Measurements from ENCODE around the gene ANKRD23.

ANKRD23 gene

GRCh38 chr2:96865654-96866053, 21.8 kb upstream of the ANKRD23 start:
- no peak for TF ChIP-seq TAF1 (IDR thresholded peaks at IDR 0.05; ENCODE audit: borderline replicate concordance, insufficient read depth, low read length)
- TF ChIP-seq REST (IDR thresholded peaks at IDR 0.05; ENCODE audit: insufficient read depth in 1 of 2, low read depth in 2 of 2, low read length in 2 of 2): no peak
- no peak for TF ChIP-seq SIN3A (IDR thresholded peaks at IDR 0.05; ENCODE audit: borderline replicate concordance, insufficient read depth, low read length)
- TF ChIP-seq FOXP2 (optimal IDR thresholded peaks at IDR 0.05; ENCODE audit: borderline replicate concordance, extremely low read depth, extremely low read length, insufficient read depth): no peak
- no peak for TF ChIP-seq POLR2AphosphoS5 (IDR thresholded peaks at IDR 0.05; ENCODE audit: low read depth, low read length)

GRCh38 chr2:96864343-96865091, 20.7 kb upstream of the ANKRD23 start:
- TF ChIP-seq REST (IDR thresholded peaks at IDR 0.05; ENCODE audit: insufficient read depth in 1 of 2, low read depth in 2 of 2, low read length in 2 of 2) (no peak), SIN3A (IDR thresholded peaks at IDR 0.05; ENCODE audit: borderline replicate concordance, insufficient read depth, low read length) (no peak), TAF1 (IDR thresholded peaks at IDR 0.05; ENCODE audit: borderline replicate concordance, insufficient read depth, low read length) (no peak), FOXP2 (optimal IDR thresholded peaks at IDR 0.05; ENCODE audit: borderline replicate concordance, extremely low read depth, extremely low read length, insufficient read depth) (no peak), POLR2AphosphoS5 (IDR thresholded peaks at IDR 0.05; ENCODE audit: low read depth, low read length) (no peak)

DNA sequence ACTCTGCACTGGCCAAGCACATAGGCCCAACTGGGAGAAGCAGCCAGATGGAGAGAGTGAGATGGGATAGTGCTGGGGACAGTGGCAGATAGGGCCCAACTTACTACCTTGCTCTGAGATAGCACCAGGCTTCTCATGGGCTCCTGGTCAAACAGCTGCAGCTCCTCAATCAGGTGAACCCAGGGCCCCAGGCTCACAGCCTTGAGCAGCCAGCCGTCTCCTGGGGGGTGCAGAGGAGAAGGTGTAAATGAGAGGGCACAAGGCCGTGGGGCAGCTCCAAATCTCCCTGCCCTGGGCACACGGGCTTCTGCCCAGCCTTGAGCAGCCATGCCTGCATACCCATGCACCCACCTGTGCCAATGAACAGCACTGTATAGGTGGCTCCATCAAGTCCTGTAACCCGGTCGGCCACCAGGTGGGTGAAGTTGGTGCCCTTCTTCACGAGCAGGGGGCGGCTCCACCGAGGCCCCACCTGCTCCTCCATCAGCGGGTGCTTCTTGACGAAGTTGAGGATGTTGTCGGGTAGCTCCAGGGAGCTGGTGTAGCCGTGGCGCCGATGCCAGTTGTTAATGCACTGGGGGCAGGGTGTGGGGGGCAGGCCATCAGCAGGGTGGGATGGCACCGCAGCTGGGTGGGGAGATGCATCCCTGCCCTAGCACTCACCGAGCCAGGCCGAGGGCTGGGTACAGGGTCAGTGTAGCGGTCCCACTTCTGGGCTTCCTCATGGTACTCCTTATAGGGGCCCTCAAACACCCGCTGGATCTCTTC, 19.9 kb upstream of the ANKRD23 start:
- no peak for TF ChIP-seq POLR2AphosphoS5 (IDR thresholded peaks at IDR 0.05; ENCODE audit: low read depth, low read length)
- TF ChIP-seq REST (IDR thresholded peaks at IDR 0.05; ENCODE audit: insufficient read depth in 1 of 2, low read depth in 2 of 2, low read length in 2 of 2): no peak
- TF ChIP-seq FOXP2 (optimal IDR thresholded peaks at IDR 0.05; ENCODE audit: borderline replicate concordance, extremely low read depth, extremely low read length, insufficient read depth): no peak
- no peak for TF ChIP-seq SIN3A (IDR thresholded peaks at IDR 0.05; ENCODE audit: borderline replicate concordance, insufficient read depth, low read length)
- no peak for TF ChIP-seq TAF1 (IDR thresholded peaks at IDR 0.05; ENCODE audit: borderline replicate concordance, insufficient read depth, low read length)

DNA sequence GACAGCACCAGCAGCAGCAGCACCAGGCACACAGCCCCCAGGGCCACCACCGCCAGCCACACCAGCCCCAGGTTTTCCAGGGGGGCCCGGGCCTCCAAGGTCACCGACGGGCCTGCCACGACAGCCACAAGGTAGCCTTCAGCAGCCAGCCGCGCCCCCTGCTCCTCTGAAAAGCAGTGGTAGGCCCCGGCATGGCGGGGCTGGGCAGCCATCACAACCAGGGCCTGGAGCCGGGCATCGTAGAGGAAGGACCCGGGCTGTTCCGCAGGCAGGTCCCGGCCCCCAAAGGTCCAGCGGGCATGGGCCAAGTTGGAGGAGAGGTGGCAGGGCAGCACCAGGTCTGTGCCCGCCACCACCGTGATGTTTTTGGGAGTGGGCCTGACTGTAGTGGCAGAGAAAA, 17.3 kb upstream of the ANKRD23 start:
- TF ChIP-seq FOXP2 (optimal IDR thresholded peaks at IDR 0.05; ENCODE audit: borderline replicate concordance, extremely low read depth, extremely low read length, insufficient read depth) (no peak), REST (IDR thresholded peaks at IDR 0.05; ENCODE audit: insufficient read depth in 1 of 2, low read depth in 2 of 2, low read length in 2 of 2) (no peak), TAF1 (IDR thresholded peaks at IDR 0.05; ENCODE audit: borderline replicate concordance, insufficient read depth, low read length) (no peak), POLR2AphosphoS5 (IDR thresholded peaks at IDR 0.05; ENCODE audit: low read depth, low read length) (no peak), SIN3A (IDR thresholded peaks at IDR 0.05; ENCODE audit: borderline replicate concordance, insufficient read depth, low read length) (no peak)

All from PFSK-1 (cell line).